ENCODE data around the gene TMEM214. TPM values are rescaled to one million over a fixed set of nuclear protein-coding genes. Genes with fewer than 3 reads are reported as not detected.

The TMEM214 gene
- total RNA-seq, 1 experiment from 2014 or later: 55.3 TPM

DNA sequence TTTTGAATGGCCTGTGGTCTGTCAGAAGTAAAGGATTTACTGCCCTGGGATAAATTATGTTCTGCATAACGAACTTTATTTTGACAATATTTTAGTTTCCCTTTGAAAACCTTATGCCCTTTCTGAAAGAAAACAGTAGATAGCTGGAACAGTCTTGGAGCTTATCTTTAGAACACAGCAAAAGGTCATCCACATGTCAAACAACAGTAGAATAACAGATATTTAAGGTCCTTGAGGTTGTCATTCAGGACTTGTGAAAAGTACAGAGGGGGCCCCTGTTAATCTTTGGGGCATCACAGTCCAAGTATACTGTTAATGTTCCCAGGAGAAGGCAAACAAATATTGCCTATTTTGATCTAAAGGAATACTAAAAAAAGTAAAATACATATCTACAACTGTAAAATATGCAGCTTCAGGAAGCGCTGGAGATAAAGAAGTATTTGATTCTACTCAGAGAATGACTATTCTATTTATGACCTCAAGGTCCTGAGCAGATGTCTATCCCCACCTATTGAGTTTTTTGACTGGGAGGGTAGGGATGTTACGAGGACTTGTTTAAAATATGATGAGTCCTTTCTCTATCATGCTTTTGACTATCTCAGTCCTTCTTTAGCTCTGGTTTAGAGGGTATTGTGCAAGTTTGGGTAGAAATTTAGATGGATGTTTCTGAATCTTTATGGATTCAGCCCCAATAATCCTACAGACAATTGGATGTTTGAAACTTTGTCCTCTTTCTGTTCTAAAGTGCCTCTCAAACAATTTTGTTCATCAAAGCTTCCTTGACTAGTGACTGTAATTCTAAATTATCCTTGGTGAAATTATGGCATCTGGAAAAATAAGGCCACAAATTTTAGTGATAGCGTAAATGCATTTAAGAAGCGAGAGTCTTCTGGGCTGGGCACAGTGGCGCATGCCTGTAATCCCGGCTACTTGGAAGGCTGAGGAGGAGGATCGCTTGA is 25.1 kb upstream of the TMEM214 start:
- no peaks in the 10 kb centered on the region for H4K20me1 ChIP-seq (ENCODE audit: control insufficient read depth, insufficient read depth, insufficient read length)
- peaks cover 4 to 6% (median 6%) of the 10 kb centered on the region in 3 experiments for H3K36me3 Mint-ChIP-seq (ENCODE audit: insufficient read depth in 1 of 3, low read depth in 3 of 3)
- no peak overlapping the region for H2AK5ac ChIP-seq (ENCODE audit: insufficient read length, low read length)
- H4K91ac ChIP-seq (ENCODE audit: insufficient read length, low read depth, low read length): no peak overlapping the region
- H3K14ac ChIP-seq (ENCODE audit: insufficient read depth, low read length): no peak overlapping the region
- H3K79me1 ChIP-seq (ENCODE audit: insufficient read depth, low read depth, low read length, poor library complexity, severe bottlenecking): no peaks in the 10 kb centered on the region
- H3K56ac ChIP-seq (ENCODE audit: insufficient read length, low read depth, low read length): no peak overlapping the region
- peaks cover 5 to 6% of the 10 kb centered on the region in 2 experiments for H3K9me3 Mint-ChIP-seq
- H3K23ac ChIP-seq (ENCODE audit: insufficient read length, low read depth, low read length): no peak overlapping the region
- DNase-seq: no peak
- no peak overlapping the region for H4K8ac ChIP-seq (replicated peaks; ENCODE audit: insufficient read length, low read depth, low read length)
- H3K4me2 ChIP-seq (ENCODE audit: insufficient read depth, insufficient read length, low read length): no peak overlapping the region
- no peaks in the 10 kb centered on the region for H3K4me1 ChIP-seq (ENCODE audit: insufficient read depth, low read length)
- TF ChIP-seq CTCF (conservative IDR thresholded peaks at IDR 0.05): no peak
- H3K4ac ChIP-seq (ENCODE audit: low read depth, low read length): no peak overlapping the region
- H3K23me2 ChIP-seq (ENCODE audit: insufficient read length, low read depth, low read length, poor library complexity, severe bottlenecking): no peaks in the 10 kb centered on the region
- no peak overlapping the region for H3K9ac ChIP-seq (ENCODE audit: extremely low read depth, insufficient read length, low read length)
- H3K27ac Mint-ChIP-seq: no peak overlapping the region
- no CpG with 5 or more reads among the region's 8 CpGs for WGBS (ENCODE audit: extremely low coverage, insufficient read length, low lambda C conversion rate)
- no peaks in the 10 kb centered on the region for H3K4me1 Mint-ChIP-seq
- no peak overlapping the region for H3K4me3 Mint-ChIP-seq
- H2BK15ac ChIP-seq (ENCODE audit: low read depth, low read length): no peak overlapping the region
- no peak overlapping the region for H2BK5ac ChIP-seq (ENCODE audit: insufficient read length, low read length)
- peaks cover 7% of the 10 kb centered on the region for H3K9me3 ChIP-seq (ENCODE audit: control insufficient read depth, low read depth, low read length)
- H2BK120ac ChIP-seq (ENCODE audit: low read depth, low read length, poor library complexity, severe bottlenecking): no peak overlapping the region
- H3K27ac ChIP-seq (ENCODE audit: insufficient read length, low read depth, low read length): no peak overlapping the region
- no peak overlapping the region for H4K5ac ChIP-seq (ENCODE audit: insufficient read length, low read depth, low read length)
- no peaks in the 10 kb centered on the region for H3K79me2 ChIP-seq (ENCODE audit: insufficient read depth, low read length)
- no peak overlapping the region for H2BK12ac ChIP-seq (ENCODE audit: insufficient read length, low read depth, low read length)
- H2BK20ac ChIP-seq (ENCODE audit: low read depth, low read length, poor library complexity, severe bottlenecking): no peak overlapping the region
- no peak overlapping the region for H2AFZ ChIP-seq (ENCODE audit: low read length)
- peaks cover 5% of the 10 kb centered on the region; the same call in 1 of the 2 replicates for H3K27me3 Mint-ChIP-seq (ENCODE audit: low read depth)
- H3K18ac ChIP-seq (ENCODE audit: insufficient read length, low read depth, low read length): no peak overlapping the region
- H3K27me3 ChIP-seq (ENCODE audit: insufficient read depth, low read length): no peaks in the 10 kb centered on the region
- H3T11ph ChIP-seq (ENCODE audit: low read length): no peak overlapping the region
